SIG-M5 treated with dmso at 0.1 percent for 504 hours (cell line): ENCODE measurements around the gene PTPRN2.

Source experiments
- DNase-seq: peaks from one replicate; lab custom pipeline; 2025; ENCODE audit not compliant: unreplicated experiment; lab: John Stamatoyannopoulos, UW

The PTPRN2 gene

DNA sequence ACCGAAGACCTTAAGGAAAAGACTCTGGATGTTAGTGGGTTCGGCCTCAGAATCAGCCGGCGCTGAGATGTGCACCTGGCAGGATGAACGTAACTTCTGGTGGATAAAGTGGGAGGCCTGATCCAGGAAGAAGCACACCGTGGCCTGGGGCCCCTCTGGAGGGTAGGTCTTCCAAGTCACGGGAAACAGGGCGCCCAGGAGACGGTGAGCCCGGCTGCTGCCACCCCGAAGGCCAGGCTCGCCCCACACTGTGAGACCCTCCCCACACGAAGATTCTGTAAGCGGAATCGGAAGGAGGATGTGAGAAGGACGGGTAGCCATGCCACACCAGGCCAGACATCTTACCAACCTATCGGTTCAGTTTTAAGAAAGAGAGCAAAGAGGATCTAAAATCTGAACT, 971.8 kb downstream of the PTPRN2 start:
- DNase-seq, result no peak

DNA sequence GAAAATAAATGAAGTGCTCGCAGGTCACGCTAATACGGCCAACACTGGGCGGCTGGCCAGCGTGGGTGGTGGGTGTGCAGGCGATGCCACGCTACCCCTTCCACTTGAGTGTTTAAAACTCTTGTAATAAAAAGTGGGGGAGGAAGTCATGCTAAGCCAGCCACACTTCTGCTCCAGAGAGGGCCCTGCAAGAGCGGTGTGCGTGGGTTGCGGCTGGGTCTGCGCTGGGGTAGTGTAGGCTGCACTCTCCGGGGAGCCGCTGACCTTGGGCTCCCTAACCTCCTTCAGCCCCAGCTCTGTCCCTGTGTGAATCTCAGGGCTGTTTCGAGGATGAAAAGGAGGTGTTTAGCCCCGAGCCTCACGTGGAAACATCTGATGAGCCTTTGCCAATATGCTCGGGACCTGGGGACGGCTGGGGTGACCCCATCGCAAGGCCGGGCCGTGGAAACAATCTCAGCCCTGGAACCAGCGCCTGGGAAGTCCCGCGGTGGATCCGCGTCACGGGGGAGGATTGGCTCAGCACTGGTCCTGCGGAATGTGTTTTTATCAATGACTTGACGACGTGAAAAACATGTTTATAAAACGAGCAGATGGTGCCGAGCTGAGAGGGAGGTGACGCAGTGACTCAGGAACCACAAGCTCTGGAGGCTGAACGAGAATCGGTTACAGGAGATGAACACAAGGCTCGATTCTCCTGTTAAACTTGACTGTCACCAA, 972.4 kb downstream of the PTPRN2 start:
- DNase-seq, result no peak

DNA sequence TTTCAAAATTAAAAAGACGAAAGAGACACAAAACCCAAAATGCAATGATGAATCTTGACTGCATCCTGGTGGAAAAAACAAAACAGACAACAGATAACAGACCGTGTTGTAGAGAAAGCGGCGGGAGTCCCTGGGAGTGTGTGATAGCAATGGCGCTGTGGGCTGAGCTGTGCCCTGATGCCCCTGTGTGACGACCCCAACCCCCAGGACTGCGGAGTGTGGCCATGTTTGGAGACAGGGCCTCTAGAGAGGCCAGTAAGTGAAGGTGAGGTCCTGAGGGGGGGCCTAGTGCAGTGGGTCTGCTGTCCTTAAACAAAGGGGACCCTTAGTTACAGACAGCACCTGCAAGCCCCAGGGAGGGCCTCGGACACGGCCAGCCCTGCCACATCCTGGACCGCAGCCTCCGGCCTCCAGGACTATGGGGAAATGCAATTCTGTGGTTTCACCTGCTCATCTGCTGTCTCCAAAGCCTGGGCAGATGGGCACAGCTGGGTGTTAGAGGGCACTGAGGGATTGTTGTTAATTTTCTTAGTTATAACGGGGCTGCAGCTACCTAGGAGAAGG, 973.1 kb downstream of the PTPRN2 start:
- no peak for DNase-seq

DNA sequence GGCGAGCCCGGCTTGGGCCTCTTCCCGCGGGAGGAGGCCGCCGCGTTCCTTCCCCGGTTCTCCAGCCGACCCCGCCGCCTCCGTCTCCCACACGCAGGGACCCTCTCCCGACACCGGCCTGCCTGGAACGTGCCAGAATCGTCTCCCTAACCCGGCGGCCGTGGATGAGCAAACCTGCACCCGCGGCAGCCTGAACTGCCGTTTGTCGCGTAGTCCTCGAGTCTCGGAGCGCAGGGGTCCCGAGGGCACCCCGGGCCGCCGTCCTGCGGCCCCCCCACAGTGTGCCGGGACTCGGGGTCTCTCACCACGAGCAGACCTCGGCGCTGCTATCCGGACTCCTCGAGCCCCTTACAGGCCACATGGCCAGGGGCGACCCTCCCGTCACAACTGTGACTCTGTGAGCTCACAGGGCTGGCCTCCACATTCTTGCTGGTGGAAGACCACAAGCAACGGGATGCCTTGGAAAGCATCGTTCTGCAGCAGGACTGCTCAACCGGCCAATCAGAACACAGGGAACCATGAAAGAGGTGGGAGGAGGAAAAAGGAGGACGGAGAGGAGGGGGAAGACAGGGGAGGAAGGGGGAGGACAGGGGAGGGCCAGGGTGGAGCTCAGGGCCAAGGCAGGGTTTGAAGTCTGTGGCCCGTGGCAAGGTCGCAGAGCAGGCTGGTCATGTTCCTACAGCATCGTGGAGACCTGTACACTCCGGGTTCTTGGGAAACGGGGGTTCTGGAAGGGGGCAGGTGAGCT, 973.9 kb downstream of the PTPRN2 start:
- no peak for DNase-seq

DNA sequence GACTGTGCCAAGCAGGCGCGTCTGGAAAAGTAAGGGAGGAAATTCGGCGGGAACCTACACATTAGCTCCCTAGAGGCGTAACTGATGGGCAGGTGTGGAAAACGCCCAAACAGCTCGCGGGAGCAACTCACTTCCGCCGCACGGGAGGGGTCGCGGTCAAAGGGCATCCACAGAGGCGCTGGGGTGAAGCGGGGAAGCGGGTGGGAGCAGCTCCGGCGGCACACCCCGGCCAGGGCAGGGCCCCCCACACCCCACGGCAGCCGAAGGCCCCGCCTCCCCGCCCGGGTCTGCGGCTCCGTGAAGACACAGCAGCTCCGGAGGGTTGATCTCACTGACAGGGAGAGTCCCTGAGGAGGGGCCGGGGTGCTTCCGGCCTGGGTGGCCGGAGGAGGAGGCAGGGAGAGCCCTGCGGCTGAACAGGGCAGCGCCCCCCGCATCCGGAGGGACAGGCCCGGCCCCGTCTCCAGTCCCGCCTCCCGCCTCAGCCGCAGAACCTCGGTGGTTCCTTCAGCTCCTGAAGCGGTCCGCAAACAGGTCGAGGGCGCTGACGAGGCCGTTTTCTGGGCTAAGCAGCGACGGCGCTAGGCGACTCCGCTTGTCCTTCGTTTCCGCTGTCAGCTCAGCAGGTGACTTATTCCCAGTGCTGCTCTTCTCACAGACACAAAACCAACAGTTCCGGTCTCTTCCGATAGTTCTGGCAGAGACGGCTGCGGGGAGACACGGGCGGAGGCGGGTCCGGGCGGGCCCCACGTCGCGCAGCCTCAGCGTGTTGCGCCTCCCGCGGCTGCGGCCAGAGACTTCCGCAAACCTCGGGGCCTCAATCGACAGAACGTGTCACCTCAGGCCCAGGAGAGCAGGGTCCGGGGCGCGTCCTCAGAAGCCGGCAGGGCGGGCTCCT, 974.7 kb downstream of the PTPRN2 start:
- DNase-seq, result no peak

DNA sequence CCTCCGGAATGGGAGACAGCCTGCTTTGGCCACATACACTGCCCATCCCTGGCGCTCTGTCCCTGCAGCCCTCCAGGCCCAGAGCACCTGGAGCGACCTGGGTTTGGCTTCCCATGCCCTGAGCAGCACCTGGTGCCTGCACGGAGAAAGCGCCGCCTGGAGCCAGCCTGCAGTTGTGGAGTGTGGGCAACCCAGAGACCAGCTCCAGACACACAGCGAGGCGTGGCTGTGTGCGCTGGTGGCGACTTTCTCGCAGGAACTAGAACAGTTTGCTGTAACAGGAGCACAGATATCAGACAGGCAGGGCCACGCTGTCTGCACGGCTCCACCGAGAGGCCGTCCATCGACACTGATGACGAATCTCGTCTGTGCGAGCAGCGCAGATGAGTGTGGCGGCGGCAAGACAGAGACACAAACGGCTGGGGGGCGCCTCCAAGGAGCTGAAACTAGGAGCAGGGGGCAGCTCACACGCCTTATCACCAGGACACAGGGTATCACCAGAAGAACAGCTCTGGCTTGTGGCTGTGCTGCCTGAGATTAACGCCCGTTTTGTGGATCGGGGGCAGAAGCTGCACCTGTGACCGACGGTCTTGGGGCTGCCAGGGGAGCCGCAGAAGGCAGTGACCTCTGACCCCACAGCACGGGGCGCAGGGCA, 975.5 kb downstream of the PTPRN2 start:
- no peak for DNase-seq

DNA sequence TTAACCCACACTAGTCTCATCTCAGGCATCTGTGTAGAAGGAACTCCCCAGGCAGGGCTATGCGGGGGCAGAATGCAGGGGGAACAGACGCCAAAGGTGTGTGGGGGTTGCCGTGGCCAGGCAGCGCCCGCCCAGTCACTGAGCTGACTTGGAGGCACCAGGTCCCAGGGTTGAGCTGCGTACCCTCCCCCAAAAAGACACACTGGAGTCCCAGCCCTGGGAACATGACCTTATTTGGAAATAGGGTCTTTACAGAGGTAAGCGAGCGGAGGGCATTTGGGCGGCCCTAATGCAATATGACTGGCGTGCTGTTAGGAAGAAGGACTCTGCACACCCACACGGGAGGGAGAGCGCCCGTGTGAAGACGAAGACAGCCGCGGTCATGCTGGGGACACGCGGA, 976.3 kb downstream of the PTPRN2 start:
- DNase-seq, result no peak

DNA sequence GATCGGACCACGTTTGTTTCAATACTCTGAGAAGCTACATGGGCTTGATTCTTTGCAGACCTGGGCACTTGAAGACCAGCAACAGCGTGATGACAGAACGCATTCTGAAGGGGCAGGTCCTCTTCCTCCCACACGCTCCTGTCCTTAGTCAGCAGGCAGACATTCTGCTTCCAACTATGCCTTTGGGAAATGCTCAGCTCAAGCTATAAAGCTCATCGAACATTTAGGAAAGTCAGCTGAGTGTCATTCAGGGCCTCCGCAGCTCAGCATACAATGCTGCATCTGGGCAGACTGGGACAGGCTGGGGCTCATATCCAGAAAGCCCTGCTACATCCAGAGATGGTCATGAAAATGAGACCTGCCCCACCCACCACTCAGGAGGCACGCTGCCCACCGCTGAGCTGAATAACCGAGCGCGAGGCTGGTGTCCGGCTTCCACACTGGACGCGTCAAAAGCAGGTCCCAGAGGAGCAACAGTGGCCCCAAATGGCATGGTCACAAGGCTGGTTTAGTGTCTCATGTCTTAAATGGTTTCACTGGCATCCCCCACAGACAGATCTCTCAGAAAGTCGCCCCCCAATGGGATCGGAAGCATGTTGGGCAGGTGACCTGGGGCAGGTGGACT, 976.8 kb downstream of the PTPRN2 start:
- DNase-seq, result no peak

DNA sequence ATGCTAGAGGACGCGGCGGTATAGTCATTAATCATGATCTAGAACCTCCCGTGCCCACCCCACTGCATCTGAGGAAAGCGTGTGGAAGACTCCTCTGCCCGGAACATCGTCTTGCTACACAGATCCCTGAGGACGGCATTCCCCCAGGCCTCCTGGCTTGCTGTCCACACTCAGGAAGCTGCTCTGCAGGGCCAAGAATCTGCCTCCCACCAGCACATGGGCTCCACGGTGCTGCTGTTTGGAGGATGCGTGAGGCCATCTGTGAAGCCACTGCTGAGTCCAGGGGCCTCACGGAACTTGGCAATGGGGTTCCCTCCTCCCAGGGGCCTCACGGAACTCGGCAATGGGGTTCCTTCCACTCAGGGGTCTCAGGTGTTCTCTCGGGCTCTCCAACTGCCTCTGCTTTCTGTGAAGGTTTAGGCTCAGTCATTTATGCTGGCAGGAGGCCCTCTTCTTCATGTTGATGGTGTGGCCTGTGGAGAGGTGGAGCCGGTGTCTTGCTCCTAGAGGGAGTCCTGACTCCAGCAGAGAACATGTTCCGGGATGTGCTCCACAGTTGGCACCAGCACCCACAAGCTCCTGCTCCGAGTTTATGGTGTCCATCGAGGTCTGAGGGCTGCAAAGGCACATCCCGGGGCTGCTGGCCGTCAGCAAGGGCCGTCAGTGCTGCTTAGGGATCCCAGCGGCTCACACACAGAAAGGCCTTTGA, 977.5 kb downstream of the PTPRN2 start:
- no peak for DNase-seq

DNA sequence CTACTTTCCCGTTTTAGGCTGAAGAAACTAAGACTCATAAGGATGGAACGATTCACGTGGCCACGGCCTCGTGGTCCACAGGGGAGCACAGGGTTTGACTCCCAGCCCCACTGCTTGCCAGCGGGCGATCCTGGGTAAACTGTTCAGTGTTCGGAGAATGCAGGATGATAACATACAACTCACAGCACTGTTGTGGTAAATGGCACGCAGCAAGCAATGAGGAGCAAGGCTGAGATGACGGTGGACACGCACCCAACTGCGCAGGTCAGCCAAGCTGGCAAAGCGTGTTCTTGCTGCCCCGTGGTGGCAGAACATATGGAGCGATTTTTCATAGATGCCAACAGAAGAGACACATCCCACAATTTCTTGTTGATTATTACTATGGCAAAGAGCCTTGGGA, 978.1 kb downstream of the PTPRN2 start:
- DNase-seq, result no peak

DNA sequence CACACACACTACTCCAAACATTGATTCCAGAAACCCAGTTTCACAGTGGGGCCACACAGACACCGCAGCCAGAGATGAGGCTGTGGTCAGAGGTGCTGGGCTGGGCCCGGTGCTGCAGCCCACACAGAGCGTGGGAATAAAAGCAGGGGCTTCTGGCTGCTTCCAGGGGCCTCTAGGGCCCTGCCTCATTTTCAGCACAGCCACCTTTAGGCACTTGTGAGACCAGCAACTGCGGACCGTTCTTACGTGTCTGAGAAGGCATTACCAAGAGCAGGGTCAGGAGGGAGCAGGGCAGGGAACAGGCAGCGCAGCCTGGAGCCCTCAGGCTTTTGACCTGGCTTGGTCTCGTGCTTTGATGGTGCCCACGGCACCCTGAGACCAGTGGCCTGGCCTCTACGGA, 980.4 kb downstream of the PTPRN2 start:
- DNase-seq, result no peak

DNA sequence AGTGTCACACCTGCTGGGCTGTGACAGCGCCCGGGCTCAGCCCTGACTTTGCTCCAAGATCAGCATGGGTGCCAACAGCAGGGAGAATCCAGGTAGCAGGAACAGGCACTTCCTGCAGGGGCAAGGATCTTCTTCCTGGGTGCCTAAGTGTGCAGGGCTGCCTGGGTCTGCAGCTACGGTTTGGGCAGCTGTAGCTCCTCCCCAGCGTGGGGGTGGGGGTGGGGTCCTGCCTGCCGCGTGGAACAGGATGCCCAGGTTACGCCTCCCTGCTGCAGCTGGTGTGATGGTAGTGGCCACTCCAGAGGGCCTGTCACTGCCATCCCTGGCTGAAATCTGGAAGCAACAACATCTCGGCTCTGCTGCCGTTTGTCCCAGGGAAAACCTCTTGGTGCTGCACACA, 981.5 kb downstream of the PTPRN2 start:
- DNase-seq, result no peak

DNA sequence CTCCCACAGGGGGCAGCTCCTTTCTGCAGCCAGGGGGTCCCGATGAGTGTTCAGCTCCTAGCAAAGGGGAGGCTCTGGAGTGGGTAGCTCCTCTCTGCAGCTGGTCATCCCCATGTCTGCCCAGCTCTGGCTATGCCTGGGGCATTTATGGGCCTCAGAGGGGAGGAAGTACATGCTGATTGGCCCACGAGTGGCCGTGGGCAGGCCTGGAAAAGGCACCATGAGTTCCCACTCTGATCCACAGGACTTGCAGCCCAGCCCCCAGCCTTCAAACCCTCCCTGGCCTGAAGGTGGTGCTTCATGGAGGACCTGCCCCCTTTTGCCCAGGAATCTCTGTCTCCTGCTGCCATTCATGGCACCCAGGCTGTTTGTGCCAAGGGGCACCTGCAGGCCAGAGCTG, 982.0 kb downstream of the PTPRN2 start:
- DNase-seq, result no peak

DNA sequence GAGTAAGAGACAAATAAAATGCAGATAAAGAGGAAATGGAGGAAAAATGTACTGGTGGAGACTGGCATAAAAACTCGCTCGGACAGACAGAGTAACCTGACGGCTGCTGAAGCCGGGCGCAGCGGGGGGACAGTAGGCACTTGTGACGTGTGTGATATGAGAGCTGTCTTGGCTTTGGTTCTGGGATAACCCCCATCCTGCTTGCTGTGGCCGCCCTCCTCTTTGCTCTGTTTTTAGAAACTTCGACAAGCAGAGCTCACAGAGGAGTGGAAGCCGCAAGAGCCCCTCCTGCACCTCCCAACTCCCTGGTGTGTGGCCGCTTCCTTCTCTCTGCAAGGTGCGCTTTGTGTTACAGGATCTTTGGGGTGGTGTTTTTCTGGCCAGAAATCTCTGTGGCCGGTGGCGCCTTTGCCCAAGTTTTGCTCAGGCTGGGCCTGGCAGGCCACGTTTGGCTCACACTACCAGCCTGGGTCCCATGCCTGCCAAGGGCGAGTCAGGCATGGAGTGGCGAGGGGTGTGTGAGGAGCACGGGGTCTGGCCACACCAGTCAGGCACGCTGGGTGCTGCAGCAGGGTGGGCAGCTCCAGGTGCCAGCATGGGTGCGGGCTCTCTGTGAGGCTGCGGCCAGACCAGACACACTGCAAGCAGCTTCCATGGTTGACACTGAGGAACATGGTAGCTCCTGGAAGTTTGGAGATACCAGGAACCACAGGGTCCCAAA, 982.8 kb downstream of the PTPRN2 start:
- no peak for DNase-seq

DNA sequence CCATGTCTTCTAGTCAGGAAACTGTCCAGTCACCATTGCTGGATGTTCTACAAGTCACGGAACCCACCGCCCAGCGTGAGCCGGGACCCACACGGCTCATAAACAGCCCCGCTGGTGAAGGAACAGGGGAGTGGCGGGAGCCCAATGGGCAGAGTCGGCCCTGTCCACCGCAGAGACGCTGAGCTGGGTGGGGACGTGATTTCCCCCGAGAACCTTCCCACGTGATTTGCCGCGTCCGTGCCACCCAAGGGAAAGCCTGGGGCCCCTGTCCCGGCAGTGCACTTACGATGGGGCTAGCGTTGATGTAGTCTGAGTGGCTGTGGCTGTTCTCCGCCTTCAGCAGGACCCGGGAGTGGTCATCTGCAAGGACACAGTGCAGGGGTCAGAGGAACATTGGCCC, 983.9 kb downstream of the PTPRN2 start:
- no peak for DNase-seq

DNA sequence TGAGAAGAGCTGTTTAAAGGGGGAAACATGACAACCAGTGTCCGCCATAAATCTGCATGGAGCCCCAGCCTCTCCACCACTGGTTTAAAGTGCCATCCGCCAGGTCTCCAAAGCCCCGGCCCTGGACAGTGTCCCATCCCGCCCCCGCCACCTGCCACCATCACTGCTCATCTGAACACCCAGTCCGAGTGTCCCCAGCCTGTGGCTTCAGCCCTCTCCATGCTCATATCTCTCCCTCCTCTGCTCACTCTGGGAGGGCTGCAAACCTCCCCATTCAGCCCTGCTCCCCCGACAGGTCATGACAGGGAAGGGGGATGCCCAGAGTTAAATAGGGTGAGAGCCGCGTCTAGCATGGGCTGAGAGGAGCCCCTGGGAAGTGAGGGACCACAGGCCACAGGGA, 984.6 kb downstream of the PTPRN2 start:
- DNase-seq, result no peak

DNA sequence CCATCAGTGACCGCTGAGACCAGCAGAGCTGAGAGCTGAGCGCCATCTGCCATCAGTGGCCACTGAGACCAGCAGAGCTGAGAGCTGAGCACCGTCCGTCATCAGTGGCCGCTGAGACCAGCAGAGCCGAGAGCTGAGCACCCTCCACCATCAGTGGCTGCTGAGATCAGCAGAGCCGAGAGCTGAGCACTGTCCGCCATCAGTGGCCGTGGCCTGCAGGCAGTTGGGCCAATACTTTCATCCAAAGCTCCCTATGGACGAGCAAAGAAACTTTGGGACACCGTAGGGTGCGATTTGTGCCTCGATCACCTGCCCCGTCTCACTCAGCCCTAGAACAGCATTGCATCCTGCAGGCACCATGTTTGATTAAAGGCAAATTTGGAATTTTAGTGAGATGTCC, 985.0 kb downstream of the PTPRN2 start:
- DNase-seq, result no peak

DNA sequence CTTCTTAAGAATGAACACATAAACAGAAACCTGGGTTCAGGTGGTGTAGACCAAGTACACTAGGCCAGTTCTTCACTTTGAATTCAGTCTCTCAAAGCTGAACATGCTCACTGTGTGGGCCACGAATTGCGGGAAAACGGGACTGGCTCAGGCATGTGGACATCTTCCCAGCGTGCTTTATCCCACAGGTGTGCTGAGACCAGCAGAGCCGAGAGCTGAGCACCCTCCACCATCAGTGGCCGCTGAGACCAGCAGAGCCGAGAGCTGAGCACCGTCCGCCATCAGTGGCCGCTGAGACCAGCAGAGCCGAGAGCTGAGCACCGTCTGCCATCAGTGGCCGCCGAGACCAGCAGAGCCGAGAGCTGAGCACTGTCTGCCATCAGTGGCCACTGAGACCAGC, 985.5 kb downstream of the PTPRN2 start:
- no peak for DNase-seq

DNA sequence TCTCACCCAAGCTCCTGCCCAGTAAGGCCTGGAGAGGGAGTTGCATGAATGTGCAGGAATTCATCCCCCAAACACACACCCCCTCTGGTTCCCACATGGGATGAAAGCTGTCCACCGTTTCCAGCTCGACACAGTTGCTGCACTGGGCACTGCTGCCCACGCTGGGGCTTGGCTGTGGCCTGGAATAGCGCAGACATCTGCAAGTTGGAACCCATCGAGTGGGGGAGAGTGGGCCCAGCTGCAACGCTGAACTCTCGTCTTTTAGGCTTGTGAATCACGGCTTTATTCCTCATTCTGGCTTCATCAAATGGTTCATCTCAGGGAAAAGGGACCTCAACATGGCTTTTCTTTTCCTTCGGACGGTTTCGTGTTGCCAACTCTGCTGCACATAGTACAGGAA, 986.1 kb downstream of the PTPRN2 start:
- DNase-seq, result no peak
